Smooth muscle cell of bladder (primary cell): Measurements from ENCODE around the gene OR51B4. TPM values are rescaled to one million over a fixed set of nuclear protein-coding genes. Genes with fewer than 3 reads are reported as not detected.

Experiments
- total RNA-seq: library from RNA; depleted of rRNA; stranded (reverse); fragments of >200 nt; gene quantifications from 2 replicates; pipeline ENCODE4 v1.2.3, GENCODE V29; 2014

Gene OR51B4, protein sequence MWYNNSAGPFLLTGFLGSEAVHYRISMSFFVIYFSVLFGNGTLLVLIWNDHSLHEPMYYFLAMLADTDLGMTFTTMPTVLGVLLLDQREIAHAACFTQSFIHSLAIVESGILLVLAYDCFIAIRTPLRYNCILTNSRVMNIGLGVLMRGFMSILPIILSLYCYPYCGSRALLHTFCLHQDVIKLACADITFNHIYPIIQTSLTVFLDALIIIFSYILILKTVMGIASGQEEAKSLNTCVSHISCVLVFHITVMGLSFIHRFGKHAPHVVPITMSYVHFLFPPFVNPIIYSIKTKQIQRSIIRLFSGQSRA
- not detected in 2 replicates for total RNA-seq

DNA sequence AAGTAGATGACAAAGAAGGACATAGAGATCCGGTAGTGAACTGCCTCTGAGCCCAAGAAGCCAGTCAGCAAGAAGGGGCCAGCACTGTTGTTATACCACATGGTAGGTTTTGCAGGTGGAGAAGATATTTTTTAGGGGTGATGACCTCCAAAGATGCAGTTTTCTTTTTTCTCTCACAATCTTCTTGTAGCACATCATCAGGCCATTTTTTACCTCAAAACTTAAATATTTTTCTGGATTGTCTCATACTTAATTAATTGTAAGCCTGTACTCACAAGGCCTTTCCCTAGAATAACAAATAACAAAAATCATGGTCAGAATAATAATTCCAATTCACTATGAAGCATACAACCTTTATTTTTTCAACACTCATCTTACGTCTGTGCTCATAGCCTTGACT, at the start of gene OR51B4:
OR51B4 (minus strand) TSS at position 101 of the 400 bp plus-strand sequence; CDS start at position 101, 0 bp downstream.

DNA sequence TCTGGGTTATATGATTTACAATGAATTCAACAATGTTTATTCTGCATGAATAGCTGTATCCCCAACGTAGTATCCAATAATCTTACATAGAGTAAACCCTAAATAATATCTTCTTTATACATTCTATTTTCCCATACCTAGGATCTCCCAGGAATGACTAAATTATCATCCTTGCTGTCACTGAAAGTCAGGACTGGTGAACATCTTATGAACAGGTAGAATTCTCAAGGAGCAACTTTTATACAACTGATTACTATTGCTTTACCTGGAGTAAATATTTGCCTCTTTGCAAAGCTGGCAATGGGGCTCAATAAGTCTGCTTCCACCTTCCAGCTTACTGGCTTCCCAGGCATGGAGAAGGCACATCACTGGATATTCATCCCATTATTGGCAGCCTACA, 49.5 kb upstream of the OR51B4 start, which contains the start of gene OR51B6:
OR51B6 (plus strand) TSS at position 301 of the 400 bp plus-strand sequence; CDS start at position 301, 0 bp downstream.

DNA sequence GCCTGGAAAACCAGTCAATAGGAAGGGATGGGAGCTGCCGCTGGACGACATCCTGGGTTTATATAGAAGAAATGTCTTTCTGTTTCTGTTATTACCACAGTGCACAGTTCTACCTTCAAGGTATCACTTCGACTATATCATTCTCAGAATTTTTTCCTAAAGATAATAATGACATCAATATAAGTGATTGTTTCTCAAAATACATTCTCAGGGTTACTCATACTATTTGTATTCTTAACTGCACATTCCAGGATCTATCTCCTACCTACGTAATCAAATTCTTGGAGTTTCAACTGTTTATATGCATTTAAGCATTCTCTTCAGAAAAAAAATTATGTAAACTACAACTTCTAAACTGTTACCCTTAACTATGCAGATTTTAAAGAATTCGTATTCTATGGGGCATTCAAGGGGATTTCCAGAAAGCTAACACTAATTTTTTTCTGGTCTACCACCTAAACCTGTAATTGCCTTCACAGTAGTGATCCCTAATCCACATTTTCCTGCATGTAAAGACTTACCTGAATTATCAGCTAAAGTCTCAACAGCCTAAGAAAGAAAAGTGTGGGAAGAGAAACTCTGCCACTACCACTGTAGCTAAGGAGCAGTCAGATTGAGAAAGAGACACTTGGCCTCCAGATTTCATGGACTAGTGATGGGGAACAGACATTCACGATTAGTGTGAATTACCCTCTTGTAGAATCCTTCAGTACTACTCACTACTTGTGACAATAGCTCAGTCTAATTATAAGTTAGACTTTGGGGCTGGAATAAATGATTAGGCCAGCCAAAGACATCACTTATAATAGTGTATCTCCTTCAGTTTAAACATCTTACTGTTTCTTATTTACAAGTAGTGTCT, 42.0 kb upstream of the OR51B4 start, which contains the start of gene OR51B5:
OR51B5 (minus strand) TSS at position 51 of the 862 bp plus-strand sequence; CDS start at position 51, 0 bp downstream.

DNA sequence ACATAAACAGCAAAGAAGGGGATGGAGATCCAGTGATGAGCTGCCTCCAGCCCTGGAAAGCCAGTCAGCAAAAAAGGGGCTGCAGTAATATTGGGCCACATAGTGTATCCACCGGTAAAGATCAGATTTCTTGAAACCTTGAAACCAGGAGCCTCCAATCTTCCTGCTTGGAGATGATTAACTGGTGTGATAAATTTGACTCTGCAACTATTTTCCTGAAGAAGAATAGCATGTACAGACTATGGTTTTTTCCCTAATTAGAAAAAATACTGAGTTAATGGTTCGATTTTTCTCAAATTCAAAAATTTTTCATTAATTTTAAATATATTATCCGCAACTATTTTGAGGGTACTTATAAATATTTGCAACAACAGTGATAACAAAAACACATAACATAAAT, 22.5 kb upstream of the OR51B4 start, which contains the start of gene OR51B2:
OR51B2 (minus strand) TSS at position 101 of the 400 bp plus-strand sequence; CDS start at position 101, 0 bp downstream.

DNA sequence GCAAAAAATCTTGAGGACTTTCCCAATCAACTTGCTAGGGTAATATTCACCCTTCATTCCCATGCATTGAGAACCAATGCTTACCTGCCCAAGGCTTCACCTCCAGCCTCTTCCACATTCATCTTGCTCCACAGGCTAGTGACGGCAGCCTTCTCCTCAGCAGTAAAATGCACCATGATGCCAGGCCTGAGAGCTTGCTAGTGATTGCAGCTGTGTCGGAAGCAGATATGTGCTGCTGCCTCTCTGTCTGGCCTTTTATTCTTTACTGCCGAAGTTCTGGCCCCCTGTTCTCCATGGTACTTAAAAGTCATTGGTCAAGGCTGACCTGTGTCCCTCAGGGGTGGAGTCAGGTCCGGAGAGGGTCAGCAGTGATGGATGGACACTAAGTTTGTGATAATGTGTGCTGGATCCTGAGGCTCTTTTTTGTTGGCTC, 32.0 kb downstream of the OR51B4 start, which contains the start of gene HBE1:
HBE1 (minus strand) TSS at position 231 of the 433 bp plus-strand sequence; CDS start at position 176, 55 bp downstream.

DNA sequence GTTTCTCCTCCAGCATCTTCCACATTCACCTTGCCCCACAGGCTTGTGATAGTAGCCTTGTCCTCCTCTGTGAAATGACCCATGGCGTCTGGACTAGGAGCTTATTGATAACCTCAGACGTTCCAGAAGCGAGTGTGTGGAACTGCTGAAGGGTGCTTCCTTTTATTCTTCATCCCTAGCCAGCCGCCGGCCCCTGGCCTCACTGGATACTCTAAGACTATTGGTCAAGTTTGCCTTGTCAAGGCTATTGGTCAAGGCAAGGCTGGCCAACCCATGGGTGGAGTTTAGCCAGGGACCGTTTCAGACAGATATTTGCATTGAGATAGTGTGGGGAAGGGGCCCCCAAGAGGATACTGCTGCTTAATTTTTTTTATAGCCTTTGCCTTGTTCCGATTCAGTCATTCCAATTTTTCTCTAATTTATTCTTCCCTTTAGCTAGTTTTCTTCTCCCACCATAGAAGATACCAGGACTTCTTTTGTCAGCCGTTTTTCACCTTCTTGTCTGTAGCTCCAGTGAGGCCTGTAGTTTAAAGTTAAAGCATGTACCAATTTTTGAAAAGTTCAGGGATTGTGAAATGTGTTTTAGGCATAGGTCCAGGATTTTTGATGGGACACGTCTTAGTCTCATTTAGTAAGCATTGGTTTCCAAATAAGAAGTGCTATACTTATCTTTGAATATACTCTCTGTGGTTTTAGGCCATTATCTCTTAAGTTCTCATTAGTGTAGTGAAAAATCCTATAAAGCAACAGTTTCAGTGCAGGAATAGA, 46.9 kb downstream of the OR51B4 start, which contains the start of gene HBG2:
HBG2 (minus strand) TSS at position 136 of the 768 bp plus-strand sequence; CDS start at position 83, 53 bp downstream.

Other genes starting within 250 kb of the OR51B4 start
- not detected in 2 replicates for gene OR52E2, start 242.3 kb downstream of the OR51B4 start, total RNA-seq
- gene OR52E1, start 232.4 kb downstream of the OR51B4 start, total RNA-seq = not detected in 2 replicates
- gene OR52A5, start 163.6 kb downstream of the OR51B4 start, total RNA-seq = not detected in 2 replicates
- not detected in 2 replicates for gene OR52A1, start 147.2 kb downstream of the OR51B4 start, total RNA-seq
- not detected in 2 replicates for gene OR51V1, start 101.3 kb downstream of the OR51B4 start, total RNA-seq
- gene HBB, start 74.9 kb downstream of the OR51B4 start, total RNA-seq = not detected in 2 replicates
- gene HBD, start 67.5 kb downstream of the OR51B4 start, total RNA-seq = not detected in 2 replicates
- not detected in 2 replicates for gene HBG1, start 52.1 kb downstream of the OR51B4 start, total RNA-seq
- gene HBG2, start 47.2 kb downstream of the OR51B4 start, total RNA-seq = not detected in 2 replicates
- 0.14 TPM in 1 of 2 replicates, not detected in the other for gene HBE1, start 32.0 kb downstream of the OR51B4 start, total RNA-seq
- gene OR51B2, start 22.4 kb upstream of the OR51B4 start, total RNA-seq = 0.18 TPM in 1 of 2 replicates, not detected in the other
- gene OR51B5, start 41.6 kb upstream of the OR51B4 start, total RNA-seq = 0.18 and 0.28 TPM in 2 replicates
- gene OR51B6, start 49.6 kb upstream of the OR51B4 start, total RNA-seq = not detected in 2 replicates
- gene OR51M1, start 81.9 kb upstream of the OR51B4 start, total RNA-seq = not detected in 2 replicates
- gene OR51Q1, start 120.2 kb upstream of the OR51B4 start, total RNA-seq = not detected in 2 replicates
- 0.28 TPM in 1 of 2 replicates, not detected in the other for gene OR51I1, start 139.6 kb upstream of the OR51B4 start, total RNA-seq
- not detected in 2 replicates for gene OR51I2, start 147.4 kb upstream of the OR51B4 start, total RNA-seq
- not detected in 2 replicates for gene OR52D1, start 186.7 kb upstream of the OR51B4 start, total RNA-seq
- gene UBQLN3, start 208.0 kb upstream of the OR51B4 start, total RNA-seq = under 0.01 and 0.14 TPM in 2 replicates
- 0.14 and 0.18 TPM in 2 replicates for gene UBQLNL, start 214.8 kb upstream of the OR51B4 start, total RNA-seq
- 0.43 and 0.65 TPM in 2 replicates for gene OR52H1, start 246.6 kb upstream of the OR51B4 start, total RNA-seq